Loucy (cell line): ENCODE data around the gene ADAMTS15.

Experiments
- H2AFZ ChIP-seq: fragments of 200-600 bp; sonication (generic); 2 replicates; pipeline ENCODE4 v1.6.0; 2016; ENCODE audit warnings: antibody characterized with exemption, mild to moderate bottlenecking, low read length, moderate library complexity
- H3F3A ChIP-seq: fragments of 200-600 bp; 2 replicates; pipeline ENCODE4 v1.6.0; 2016; ENCODE audit warnings: antibody characterized with exemption, low read depth, mild to moderate bottlenecking
- H3K27me3 ChIP-seq: fragments of 200-600 bp; sonication (generic); 2 replicates; pipeline ENCODE4 v1.6.1; 2014; ENCODE audit warnings: low read length, mild to moderate bottlenecking; ENCODE audit not compliant: insufficient read depth, poor library complexity, severe bottlenecking
- H3K36me3 ChIP-seq: fragments of 200-600 bp; sonication (generic); 2 replicates; pipeline ENCODE4 v1.6.1; 2016; ENCODE audit warnings: low read length; ENCODE audit not compliant: insufficient read depth
- H3K4me1 ChIP-seq: fragments of 200-600 bp; sonication (generic); 2 replicates; pipeline ENCODE4 v1.5.1; 2014; ENCODE audit warnings: low read length, mild to moderate bottlenecking; ENCODE audit not compliant: insufficient read depth, poor library complexity, severe bottlenecking
- H3K4me2 ChIP-seq: fragments of 200-600 bp; sonication (generic); 2 replicates; pipeline ENCODE4 v1.6.0; 2014; ENCODE audit warnings: antibody characterized with exemption, low read length, low read depth, mild to moderate bottlenecking; ENCODE audit not compliant: poor library complexity, severe bottlenecking
- H3K4me3 ChIP-seq: fragments of 200-600 bp; sonication (generic); 2 replicates; pipeline ENCODE4 v1.5.1; 2014; ENCODE audit warnings: low read length, mild to moderate bottlenecking, mixed read lengths; ENCODE audit not compliant: poor library complexity, severe bottlenecking
- H3K79me2 ChIP-seq: fragments of 200-600 bp; sonication (generic); 2 replicates; pipeline ENCODE4 v1.6.1; 2014; ENCODE audit warnings: low read length; ENCODE audit not compliant: insufficient read depth
- H3K9ac ChIP-seq: fragments of 200-600 bp; sonication (generic); 2 replicates; pipeline ENCODE4 v1.6.0; 2014; ENCODE audit warnings: mild to moderate bottlenecking, low read depth, low read length, moderate library complexity; ENCODE audit not compliant: poor library complexity, severe bottlenecking
- H3K9me2 ChIP-seq: fragments of 200-600 bp; sonication (generic); replicated peaks from 2 replicates; pipeline ENCODE4 v1.6.1; 2016; ENCODE audit warnings: low read depth, low read length, mixed read lengths
- H3K9me3 ChIP-seq: fragments of 200-600 bp; sonication (generic); 2 replicates; pipeline ENCODE4 v1.6.1; 2014; ENCODE audit warnings: mild to moderate bottlenecking, antibody characterized with exemption, low read length, low read depth; ENCODE audit not compliant: insufficient read depth
- H4K20me1 ChIP-seq: fragments of 200-600 bp; sonication (generic); 2 replicates; pipeline ENCODE4 v1.6.0; 2014; ENCODE audit warnings: antibody characterized with exemption, low read length, mild to moderate bottlenecking; ENCODE audit not compliant: insufficient read depth, poor library complexity, severe bottlenecking
- CTCF ChIP-seq: fragments of 200-600 bp; sonication (generic); conservative IDR thresholded peaks from 2 replicates; pipeline ENCODE4 v1.5.1; 2014; ENCODE audit warnings: mild to moderate bottlenecking, antibody characterized with exemption, low read length
- EZH2phosphoT487 ChIP-seq: fragments of 200-600 bp; IDR thresholded peaks from 2 replicates; pipeline ENCODE4 v1.6.1; 2018; ENCODE audit warnings: antibody characterized with exemption, mild to moderate bottlenecking, moderate library complexity, borderline replicate concordance

Gene ADAMTS15

GRCh38 chr11:130474637-130475400 is 26.4 kb downstream of the ADAMTS15 start:
- no peaks in the 10 kb centered on the region for H3K79me2 ChIP-seq
- no peak overlapping the region for H3K4me3 ChIP-seq
- no peaks in the 10 kb centered on the region for H3F3A ChIP-seq
- no peaks in the 10 kb centered on the region for H3K36me3 ChIP-seq
- no peaks in the 10 kb centered on the region for H3K4me1 ChIP-seq
- peaks cover 5% of the 10 kb centered on the region for H3K27me3 ChIP-seq
- H3K9ac ChIP-seq: no peak overlapping the region
- H3K9me2 ChIP-seq: no peaks in the 10 kb centered on the region
- H4K20me1 ChIP-seq: no peaks in the 10 kb centered on the region
- TF ChIP-seq EZH2phosphoT487: no peak
- TF ChIP-seq CTCF: no peak
- H2AFZ ChIP-seq: no peak overlapping the region
- no peak overlapping the region for H3K4me2 ChIP-seq
- H3K9me3 ChIP-seq: no peaks in the 10 kb centered on the region

- H3K9ac ChIP-seq: no peak overlapping the region
- H3K9me3 ChIP-seq: no peaks in the 10 kb centered on the region
- no peaks in the 10 kb centered on the region for H3K9me2 ChIP-seq
- H3K79me2 ChIP-seq: no peaks in the 10 kb centered on the region
- H3K4me2 ChIP-seq: no peak overlapping the region
- no peaks in the 10 kb centered on the region for H3F3A ChIP-seq
- no peak overlapping the region for H3K4me3 ChIP-seq
- TF ChIP-seq CTCF: no peak
- TF ChIP-seq EZH2phosphoT487: no peak
- no peaks in the 10 kb centered on the region for H3K4me1 ChIP-seq
- H4K20me1 ChIP-seq: no peaks in the 10 kb centered on the region
- no peaks in the 10 kb centered on the region for H3K36me3 ChIP-seq
- H2AFZ ChIP-seq: no peak overlapping the region
- peaks cover 5% of the 10 kb centered on the region for H3K27me3 ChIP-seq
Observed at GRCh38 chr11:130475426-130476053, 27.1 kb downstream of the ADAMTS15 start.

GRCh38 chr11:130476200-130476921 is 27.9 kb downstream of the ADAMTS15 start:
- TF ChIP-seq EZH2phosphoT487 (no peak), CTCF (no peak)
- no peak overlapping the region for H3K9ac ChIP-seq
- no peaks in the 10 kb centered on the region for H3F3A ChIP-seq
- H3K79me2 ChIP-seq: no peaks in the 10 kb centered on the region
- no peaks in the 10 kb centered on the region for H3K4me1 ChIP-seq
- H3K36me3 ChIP-seq: no peaks in the 10 kb centered on the region
- no peaks in the 10 kb centered on the region for H4K20me1 ChIP-seq
- peaks cover 5% of the 10 kb centered on the region for H3K27me3 ChIP-seq
- no peak overlapping the region for H2AFZ ChIP-seq
- no peaks in the 10 kb centered on the region for H3K9me2 ChIP-seq
- H3K4me2 ChIP-seq: no peak overlapping the region
- H3K9me3 ChIP-seq: no peaks in the 10 kb centered on the region
- no peak overlapping the region for H3K4me3 ChIP-seq
